OCI-LY7 (cell line): ENCODE measurements around the gene FCRLB. TPM values are rescaled to one million over a fixed set of nuclear protein-coding genes. Genes with fewer than 3 reads are reported as not detected.

Experiments
- BruUV-seq: library from RNA; stranded (reverse); fragments of 400-500 nt; replicated peaks from 2 replicates; lab custom pipeline; 2021; lab: Mats Ljungman, UMichigan
- CTCF ChIA-PET: fragments of 300-600 bp; sonication (Branson Sonifier 250); formaldehyde crosslinking; loops from one replicate; lab custom pipeline; 2022; ENCODE audit warnings: antibody characterized with exemption; ENCODE audit not compliant: unreplicated experiment; lab: Charles Lee
- POLR2A ChIA-PET: fragments of 300-600 bp; sonication (Branson Sonifier 250); formaldehyde crosslinking; loops from one replicate; lab custom pipeline; 2022; ENCODE audit warnings: antibody characterized with exemption; lab: Charles Lee
- DNase-seq: peaks from one replicate; pipeline ENCODE4 v3.0.0-alpha.2; 2015; ENCODE audit warnings: low spot score
- H2AFZ ChIP-seq: fragments of 200-600 bp; sonication (generic), shearing (Covaris generic); 2 replicates; pipeline ENCODE4 v1.6.1; 2014; ENCODE audit warnings: mild to moderate bottlenecking, antibody characterized with exemption, low read length, moderate library complexity
- H3K27ac ChIP-seq: fragments of 200-600 bp; sonication (generic); 2 replicates; pipeline ENCODE4 v1.5.1; 2014; ENCODE audit warnings: mixed run types, low read depth, mild to moderate bottlenecking, moderate library complexity, low read length, inconsistent platforms; ENCODE audit not compliant: poor library complexity, severe bottlenecking
- H3K36me3 ChIP-seq: fragments of 200-600 bp; sonication (generic); 2 replicates; pipeline ENCODE4 v1.6.1; 2014; ENCODE audit warnings: mild to moderate bottlenecking, antibody characterized with exemption, low read length, moderate library complexity, mixed read lengths; ENCODE audit not compliant: insufficient read depth
- H3K4me1 ChIP-seq: fragments of 200-600 bp; sonication (generic); 2 replicates; pipeline ENCODE4 v1.5.1; 2014; ENCODE audit warnings: mild to moderate bottlenecking, low read length; ENCODE audit not compliant: insufficient read depth, poor library complexity, severe bottlenecking
- H3K4me2 ChIP-seq: fragments of 200-600 bp; sonication (generic); 2 replicates; pipeline ENCODE4 v1.6.1; 2014; ENCODE audit warnings: mild to moderate bottlenecking, low read length
- H3K4me3 ChIP-seq: fragments of 200-600 bp; sonication (generic); 2 replicates; pipeline ENCODE4 v1.5.1; 2014; ENCODE audit warnings: mild to moderate bottlenecking, low read depth, low read length; ENCODE audit not compliant: poor library complexity, severe bottlenecking
- H3K79me2 ChIP-seq: fragments of 200-600 bp; sonication (generic); 2 replicates; pipeline ENCODE4 v1.6.1; 2016; ENCODE audit warnings: low read depth, mild to moderate bottlenecking, low read length, moderate library complexity, mixed read lengths; ENCODE audit not compliant: insufficient read depth
- H3K9me2 ChIP-seq: fragments of 200-600 bp; sonication (generic); 2 replicates; pipeline ENCODE4 v1.6.1; 2016; ENCODE audit warnings: mild to moderate bottlenecking, low read length, mixed read lengths; ENCODE audit not compliant: insufficient read depth
- H3K9me3 ChIP-seq: fragments of 200-600 bp; sonication (generic); 2 replicates; pipeline ENCODE4 v1.6.1; 2014; ENCODE audit warnings: mild to moderate bottlenecking, mixed run types, low read length, mixed read lengths
- H4K20me1 ChIP-seq: fragments of 200-600 bp; sonication (generic); 2 replicates; pipeline ENCODE4 v1.6.1; 2014; ENCODE audit warnings: mild to moderate bottlenecking, antibody characterized with exemption, low read length, moderate library complexity, mixed read lengths; ENCODE audit not compliant: insufficient read depth
- CTCF ChIP-seq: fragments of 200-600 bp; sonication (generic); conservative IDR thresholded peaks from 2 replicates; pipeline ENCODE4 v1.5.1; 2014; ENCODE audit warnings: mild to moderate bottlenecking, antibody characterized with exemption, low read length, moderate library complexity, mixed read lengths
- EZH2phosphoT487 ChIP-seq: fragments of 200-600 bp; sonication (generic); IDR thresholded peaks from 2 replicates; pipeline ENCODE4 v1.6.1; 2018; ENCODE audit warnings: low read depth, borderline replicate concordance, mild to moderate bottlenecking, mixed run types, antibody characterized with exemption, low read length, moderate library complexity, mixed read lengths
- intact Hi-C: fragments of 100-400 bp; cut with micrococcal nuclease; formaldehyde crosslinking; loops from one replicate; pipeline ENCODE4 v1.10.0; 2022; ENCODE audit not compliant: unreplicated experiment
- total RNA-seq, 2 experiments: library from RNA; depleted of rRNA in 1 of 2; stranded (reverse); fragments of >200 nt in 1 of 2; shearing (Covaris generic) in 1 of 2; gene quantifications; 2 replicates each; pipeline ENCODE4 v1.2.3, GENCODE V29; 2014 to 2022

Gene FCRLB
- total RNA-seq, 2 experiments from 2014 or later, result 2.6 to 3.8 TPM

- Histone ChIP-seq H3K9me2 (no peaks in the 10 kb centered on the region), H3K4me1 (peaks cover 41% of the 10 kb centered on the region), H4K20me1 (no peaks in the 10 kb centered on the region), H3K79me2 (no peaks in the 10 kb centered on the region), H3K27ac (no peak overlapping the region), H3K36me3 (no peaks in the 10 kb centered on the region), H3K9me3 (no peaks in the 10 kb centered on the region), H3K4me2 (no peak overlapping the region), H3K4me3 (no peak overlapping the region), H2AFZ (no peak overlapping the region)
- no peak for TF ChIP-seq EZH2phosphoT487
- no peak for TF ChIP-seq CTCF
- intact Hi-C loops, result loop anchor here (10.0 kb wide), 1 partner anchor 178 kb away; no protein-coding TSS in a partner anchor
- CTCF ChIA-PET, result no interaction called here
- POLR2A ChIA-PET, result interaction anchor here (0.7 to 1.1 kb wide), 2 partner anchors 42 to 363 kb away, joined by 3 read pairs; no protein-coding TSS in a partner anchor
- no peak for DNase-seq
- BruUV-seq, result no TSS peak
Observed at GRCh38 chr1:161743231-161743630, 21.9 kb downstream of the FCRLB start.

GRCh38 chr1:161747801-161748200 lies 26.5 kb downstream of the FCRLB start:
- Histone ChIP-seq H3K4me2 (peak overlapping the region; percentile 44), H2AFZ (peak overlapping the region; percentile 37; the same call in 1 of the 2 replicates), H3K36me3 (peaks cover 18% of the 10 kb centered on the region), H3K4me1 (peaks cover 28% of the 10 kb centered on the region), H3K9me2 (no peaks in the 10 kb centered on the region), H4K20me1 (no peaks in the 10 kb centered on the region), H3K4me3 (no peak overlapping the region), H3K27ac (no peak overlapping the region), H3K79me2 (peaks cover 23% of the 10 kb centered on the region), H3K9me3 (no peaks in the 10 kb centered on the region)
- no TSS peak for BruUV-seq
- TF ChIP-seq CTCF, result no peak
- TF ChIP-seq EZH2phosphoT487, result no peak
- DNase-seq, result no peak
- ChIA-PET POLR2A (interaction anchor here (1.0 kb wide), 1 partner anchor 22 kb away, joined by 3 read pairs; no protein-coding TSS in a partner anchor), CTCF (no interaction called here)
- intact Hi-C loops, result loop anchor here (10.0 kb wide), 1 partner anchor 183 kb away; no protein-coding TSS in a partner anchor
